Activated naive CD4-positive, alpha-beta T cell treated with anti-CD3 and anti-CD28 coated beads, Interleukin-2, amount 10 ng/mL, durations not matched to agents 5 hours and 36 hours (primary cell): ENCODE results near the gene KLHDC3. TPM values are rescaled to one million over a fixed set of nuclear protein-coding genes. Genes with fewer than 3 reads are reported as not detected.

ENCODE experiments used
- total RNA-seq, 2 experiments: library from RNA; stranded (reverse); gene quantifications; one replicate each; pipeline ENCODE4 v1.2.3, GENCODE V29; 2021

KLHDC3 gene, protein sequence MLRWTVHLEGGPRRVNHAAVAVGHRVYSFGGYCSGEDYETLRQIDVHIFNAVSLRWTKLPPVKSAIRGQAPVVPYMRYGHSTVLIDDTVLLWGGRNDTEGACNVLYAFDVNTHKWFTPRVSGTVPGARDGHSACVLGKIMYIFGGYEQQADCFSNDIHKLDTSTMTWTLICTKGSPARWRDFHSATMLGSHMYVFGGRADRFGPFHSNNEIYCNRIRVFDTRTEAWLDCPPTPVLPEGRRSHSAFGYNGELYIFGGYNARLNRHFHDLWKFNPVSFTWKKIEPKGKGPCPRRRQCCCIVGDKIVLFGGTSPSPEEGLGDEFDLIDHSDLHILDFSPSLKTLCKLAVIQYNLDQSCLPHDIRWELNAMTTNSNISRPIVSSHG
- 10 to 100 TPM; 64.1 to 65.1 TPM for total RNA-seq

DNA sequence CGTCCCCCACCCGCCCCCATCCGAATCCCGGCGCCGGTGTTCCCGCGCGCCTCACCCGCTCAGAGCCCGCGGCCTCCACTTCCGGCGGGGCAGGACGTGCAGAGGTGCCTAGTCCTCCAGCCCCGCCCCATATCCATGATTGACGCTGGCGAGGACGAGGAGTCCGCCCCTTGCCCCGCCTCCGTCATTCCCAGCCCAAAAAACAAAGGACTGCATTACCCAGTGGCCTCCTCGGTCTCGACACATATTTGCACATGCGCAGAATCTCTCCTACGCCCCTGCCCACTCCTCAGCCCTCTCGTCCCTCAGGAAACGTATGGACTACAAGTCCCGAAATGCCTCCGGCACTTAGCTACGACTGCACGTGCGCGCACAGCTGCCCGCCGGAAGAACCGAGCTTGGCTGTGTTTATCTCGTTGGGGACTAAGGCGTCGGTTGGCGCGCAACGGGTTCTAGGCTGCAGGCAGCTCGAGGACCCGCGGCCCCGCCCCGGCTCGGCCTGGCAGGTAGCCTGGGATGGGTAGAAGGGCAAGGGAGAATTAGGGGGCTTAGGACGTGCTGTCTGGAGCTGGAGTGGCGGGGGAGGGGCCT lies at the start of gene KLHDC3, which contains the start of gene MEA1:
TSS of gene KLHDC3 (plus strand) at position 407 of the 591 bp plus-strand sequence. CDS start 2,944 bp downstream, outside the sequence.
TSS of gene MEA1 (minus strand) at position 104 of the 591 bp plus-strand sequence. CDS start 133 bp downstream, outside the sequence.

DNA sequence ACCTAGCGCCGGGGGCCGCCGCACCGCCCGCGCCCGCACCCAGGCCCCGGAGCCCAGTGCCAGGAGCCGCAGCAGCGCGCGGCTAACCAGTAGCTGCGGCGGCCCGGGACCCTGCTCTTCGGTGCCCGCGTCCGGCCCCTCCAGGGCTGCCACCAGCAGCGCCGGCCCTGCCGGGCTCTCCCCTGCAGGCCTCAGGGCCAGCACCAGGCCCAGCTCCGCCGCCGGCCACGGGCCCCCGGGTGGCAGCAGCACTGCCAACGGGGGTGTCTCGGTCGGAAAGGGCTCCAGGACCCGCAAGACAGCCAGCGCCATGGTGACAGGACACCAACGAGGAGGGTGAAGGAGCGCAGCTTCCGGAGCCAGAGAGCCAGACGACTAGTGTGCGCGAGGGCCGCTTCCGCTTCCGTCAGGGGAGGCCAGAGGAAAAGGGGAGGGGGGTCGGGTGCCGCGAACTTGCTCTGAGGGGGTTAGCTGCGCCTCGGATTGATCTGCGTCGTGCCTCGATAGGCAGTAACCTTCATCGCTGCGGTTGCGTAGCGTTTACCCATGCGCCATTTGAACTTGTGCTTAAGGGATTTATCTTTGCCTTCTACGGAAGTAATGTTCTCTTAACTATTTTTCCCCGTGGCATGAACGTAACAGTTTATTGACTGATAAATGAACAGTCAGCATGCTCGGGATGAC lies 35.1 kb upstream of the KLHDC3 start, which contains the start of gene PEX6:
TSS of gene PEX6 (minus strand) at position 343 of the 684 bp plus-strand sequence. CDS start at position 312, 31 bp downstream.

DNA sequence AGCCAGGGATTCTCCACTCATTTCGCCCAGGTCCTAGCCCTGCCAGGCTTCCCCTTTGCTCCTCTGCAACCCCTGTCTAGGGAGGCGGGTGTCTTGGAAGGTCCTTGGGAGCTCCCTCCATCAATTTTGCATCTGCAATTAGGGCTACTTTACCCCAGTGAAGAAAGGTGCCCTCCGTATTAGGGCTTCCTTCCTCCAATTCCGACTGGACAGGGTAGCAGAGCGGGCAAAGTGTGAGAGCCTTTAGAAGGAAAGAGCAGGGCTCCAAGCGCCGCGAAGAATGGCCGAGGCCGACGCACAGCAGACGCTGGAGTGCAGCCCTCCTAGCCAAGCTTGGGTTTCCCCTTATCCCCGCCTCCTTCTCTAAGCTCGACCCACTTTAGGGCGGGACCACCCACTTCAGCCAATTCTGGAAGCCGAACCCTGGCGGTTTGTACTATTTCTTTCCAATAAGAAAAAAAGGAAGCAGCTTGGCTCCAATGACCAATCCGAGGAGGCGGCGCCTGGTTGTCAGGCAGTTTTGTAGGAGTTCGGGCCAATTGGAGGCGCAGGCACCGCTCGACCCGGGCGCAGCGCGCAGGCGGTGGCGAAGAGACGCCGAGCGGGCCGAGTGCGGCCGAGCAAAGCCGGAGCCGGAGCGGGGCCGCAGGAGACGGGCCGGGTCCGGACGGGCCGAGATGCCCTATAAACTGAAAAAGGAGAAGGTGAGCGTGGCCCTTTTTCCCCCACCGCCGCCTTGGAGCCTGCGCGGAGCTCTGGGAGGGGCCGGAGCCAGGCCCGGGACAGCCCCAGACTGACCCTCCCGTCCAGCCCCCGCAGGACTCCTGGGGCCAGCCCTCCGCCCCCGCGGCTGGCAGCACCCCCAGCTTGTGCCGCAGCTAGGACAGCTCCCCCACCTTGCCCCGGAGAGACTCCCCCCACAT lies 29.8 kb upstream of the KLHDC3 start, which contains the start of gene PPP2R5D:
TSS of gene PPP2R5D (plus strand) at position 570 of the 923 bp plus-strand sequence. CDS start at position 678, 108 bp downstream.

DNA sequence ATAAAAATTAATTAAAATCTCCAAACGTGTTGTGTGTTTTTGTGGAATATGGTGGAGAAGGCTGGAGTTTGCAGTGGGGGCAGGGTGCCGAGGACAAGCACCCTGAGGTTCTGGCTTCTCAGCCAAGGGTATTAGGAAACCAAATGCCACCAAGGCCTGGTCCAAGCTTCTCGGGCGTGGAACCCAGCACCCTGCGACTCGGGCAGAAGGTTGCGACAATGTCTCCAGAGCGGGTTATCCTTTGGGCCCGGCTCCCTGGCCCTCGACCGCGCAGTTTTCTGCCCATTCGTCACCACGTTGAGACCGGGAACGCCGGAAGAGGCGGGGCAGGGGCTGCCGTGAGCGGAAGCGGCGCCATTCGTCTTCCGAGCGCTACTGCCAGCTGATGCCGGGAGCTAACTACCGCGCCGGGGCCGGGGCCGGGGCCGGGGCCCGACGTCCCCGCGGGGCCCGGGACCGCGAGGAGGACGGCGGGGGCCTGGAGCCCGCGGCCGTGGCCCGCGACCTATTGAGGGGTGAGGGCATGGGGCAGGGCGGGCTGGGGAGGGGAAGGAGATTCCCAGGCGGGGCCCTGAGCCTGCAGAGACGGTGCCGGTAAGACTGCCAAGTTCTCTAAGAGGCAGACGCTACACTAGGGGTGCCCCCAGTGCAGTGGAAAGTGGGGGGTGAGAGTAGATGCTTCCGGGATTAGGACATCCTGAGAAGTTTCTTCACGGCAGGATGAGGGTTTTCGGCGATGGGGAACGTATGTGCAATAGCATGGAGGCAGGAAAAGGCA lies 7.4 kb downstream of the KLHDC3 start, which contains the start of gene RRP36:
TSS of gene RRP36 (plus strand) at position 354 of the 778 bp plus-strand sequence. CDS start at position 386, 32 bp downstream.

DNA sequence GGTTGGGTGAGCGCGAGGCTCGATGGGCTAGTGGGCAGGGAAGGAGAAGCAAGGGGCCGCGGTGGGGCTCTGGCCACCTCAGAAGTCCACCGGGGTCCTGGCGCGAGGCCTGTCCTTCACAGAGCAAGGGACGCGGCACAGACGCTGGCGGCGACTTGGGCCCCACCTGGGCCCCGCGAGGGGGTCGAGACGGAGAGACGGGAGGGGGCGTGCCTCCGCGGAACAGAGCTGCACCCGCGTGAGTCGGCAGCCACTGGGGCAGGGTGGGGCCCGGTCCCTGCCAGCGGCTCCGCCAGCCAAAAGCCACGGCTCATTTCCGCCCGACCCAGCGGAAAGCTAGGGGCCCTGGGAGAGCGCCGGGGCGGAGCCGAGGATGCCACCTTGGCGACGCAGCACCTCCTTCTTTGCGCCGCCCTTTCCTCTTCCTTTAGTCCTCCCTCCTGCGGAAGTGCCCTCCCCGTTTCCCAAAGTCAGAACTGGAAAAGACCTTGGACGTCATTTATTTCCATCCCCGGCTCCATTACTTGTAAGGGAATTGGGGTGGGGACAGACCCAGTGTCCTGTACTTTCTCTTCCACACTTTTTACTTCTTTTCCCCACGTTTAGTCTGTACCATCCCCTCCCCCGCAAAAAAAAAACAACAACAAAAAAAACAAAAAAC lies 39.6 kb downstream of the KLHDC3 start, which contains the start of gene CUL7:
TSS of gene CUL7 (minus strand) at position 307 of the 661 bp plus-strand sequence. CDS start 1,063 bp downstream, outside the sequence.

DNA sequence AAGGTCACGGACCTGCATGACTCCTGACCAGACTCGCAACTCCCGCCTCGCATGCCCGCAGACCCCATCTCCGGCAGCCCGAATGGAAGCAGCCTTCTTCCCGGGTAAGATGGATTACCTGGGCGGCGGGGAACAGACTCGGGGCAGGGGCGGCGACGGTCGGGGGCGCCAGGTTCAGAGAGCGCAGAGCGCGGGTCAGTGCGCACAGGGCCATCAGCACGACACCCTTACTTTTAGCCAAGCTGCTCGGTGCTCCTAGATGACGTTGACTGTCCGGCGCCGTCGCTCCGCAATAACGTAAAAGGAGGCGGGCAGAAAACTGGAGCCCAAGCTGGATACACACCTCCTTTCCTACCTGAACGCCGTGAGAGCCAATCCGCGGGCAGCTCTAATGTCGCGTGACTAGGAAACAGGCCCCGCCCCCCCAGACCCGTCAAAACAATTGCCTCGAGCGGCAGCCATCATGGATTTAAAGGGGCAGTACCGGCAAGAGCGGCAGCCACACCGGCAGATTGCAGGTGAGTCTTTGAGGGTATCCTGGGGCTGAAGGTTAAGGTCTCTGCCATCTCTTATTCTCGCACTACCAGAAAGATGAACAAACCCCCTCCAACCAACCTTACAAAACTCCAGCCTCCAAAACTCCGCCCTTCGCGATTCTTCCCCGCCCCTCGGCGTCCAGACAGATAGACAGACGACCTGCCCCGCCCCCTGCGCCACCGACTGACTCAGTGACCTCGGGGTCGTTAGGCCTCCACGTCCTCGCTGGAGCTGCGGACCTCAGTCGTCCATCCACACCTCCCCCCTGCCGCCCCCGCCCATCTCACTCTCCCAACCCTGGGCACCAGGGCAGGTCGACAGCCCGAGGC lies 45.4 kb downstream of the KLHDC3 start, which contains the start of the genes KLC4 and MRPL2:
TSS of gene KLC4 (plus strand) at position 464 of the 866 bp plus-strand sequence. CDS start 1,705 bp downstream, outside the sequence.
TSS of gene MRPL2 (minus strand) at position 267 of the 866 bp plus-strand sequence. CDS start at position 214, 53 bp downstream.

Other genes with a start within 250 kb of the KLHDC3 start
- 10 to 100 TPM; 25.4 TPM for gene BICRAL, start 232.2 kb upstream of the KLHDC3 start, total RNA-seq
- 10 to 100 TPM; 69.5 to 70.8 TPM for gene RPL7L1, start 134.6 kb upstream of the KLHDC3 start, total RNA-seq
- gene PTCRA, start 98.2 kb upstream of the KLHDC3 start, total RNA-seq, result not detected
- 10 to 100 TPM; 70.2 to 72.1 TPM for gene CNPY3, start 84.8 kb upstream of the KLHDC3 start, total RNA-seq
- under 1 TPM; 0.45 to 0.94 TPM for gene GNMT, start 53.5 kb upstream of the KLHDC3 start, total RNA-seq
- 10 to 100 TPM; 27.1 to 28.3 TPM for gene PEX6, start 35.1 kb upstream of the KLHDC3 start, total RNA-seq
- 10 to 100 TPM; 44.2 to 47.4 TPM for gene PPP2R5D, start 29.7 kb upstream of the KLHDC3 start, total RNA-seq
- gene MEA1, start 303 bp upstream of the KLHDC3 start, total RNA-seq, result 10 to 100 TPM; 52.3 to 58.6 TPM
- gene RRP36, start 7.4 kb downstream of the KLHDC3 start, total RNA-seq, result 10 to 100 TPM; 58.6 to 59.8 TPM
- 10 to 100 TPM; 10.5 to 11.5 TPM for gene CUL7, start 39.6 kb downstream of the KLHDC3 start, total RNA-seq
- 10 to 100 TPM; 45.9 to 47.3 TPM for gene MRPL2, start 45.2 kb downstream of the KLHDC3 start, total RNA-seq
- 10 to 100 TPM; 18.0 to 24.6 TPM for gene KLC4, start 45.4 kb downstream of the KLHDC3 start, total RNA-seq
- gene PTK7, start 62.1 kb downstream of the KLHDC3 start, total RNA-seq, result 1 to 10 TPM in 1 of 2 experiments, under 1 TPM in 1; 0.94 to 1.2 TPM
- gene SRF, start 157.0 kb downstream of the KLHDC3 start, total RNA-seq, result 10 to 100 TPM; 36.4 to 38.7 TPM
- gene CUL9, start 167.9 kb downstream of the KLHDC3 start, total RNA-seq, result 10 to 100 TPM; 59.8 to 59.9 TPM
- 10 to 100 TPM; 43.1 to 43.6 TPM for gene DNPH1, start 215.2 kb downstream of the KLHDC3 start, total RNA-seq
- under 1 TPM in 1 of 2 experiments, not detected in 1; 0.03 TPM for gene TTBK1, start 229.2 kb downstream of the KLHDC3 start, total RNA-seq